NCI-H2227 (cell line): ENCODE measurements around the gene HBG2.

ENCODE experiments used
- DNase-seq: peaks from one replicate; lab custom pipeline; 2025; ENCODE audit not compliant: unreplicated experiment; lab: John Stamatoyannopoulos, UW

Gene HBG2

DNA sequence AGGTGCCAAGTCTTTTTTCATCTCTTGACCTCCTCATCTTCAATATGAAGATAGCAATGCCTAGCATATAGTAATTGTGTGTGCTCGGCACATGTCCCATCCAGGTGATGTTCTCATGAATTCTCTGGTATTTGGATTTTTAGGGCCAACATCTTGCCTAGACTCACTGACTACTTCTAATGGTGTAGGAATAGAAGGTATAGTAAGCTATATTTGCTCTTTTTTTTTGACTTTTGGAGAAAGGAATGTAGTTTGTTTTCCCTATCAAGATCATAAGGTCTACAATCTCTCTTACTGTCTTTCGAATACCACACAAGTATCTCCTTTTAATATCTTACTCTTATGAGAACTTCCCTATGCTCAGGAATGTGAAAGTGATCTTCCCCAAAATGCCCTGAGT lies 23.5 kb downstream of the HBG2 start:
- no peak for DNase-seq

GRCh38 chr11:5230266-5230665 lies 24.3 kb downstream of the HBG2 start:
- no peak for DNase-seq

- no peak for DNase-seq
These were observed 24.8 kb downstream of the HBG2 start for GRCh38 chr11:5229796-5230195.

DNA sequence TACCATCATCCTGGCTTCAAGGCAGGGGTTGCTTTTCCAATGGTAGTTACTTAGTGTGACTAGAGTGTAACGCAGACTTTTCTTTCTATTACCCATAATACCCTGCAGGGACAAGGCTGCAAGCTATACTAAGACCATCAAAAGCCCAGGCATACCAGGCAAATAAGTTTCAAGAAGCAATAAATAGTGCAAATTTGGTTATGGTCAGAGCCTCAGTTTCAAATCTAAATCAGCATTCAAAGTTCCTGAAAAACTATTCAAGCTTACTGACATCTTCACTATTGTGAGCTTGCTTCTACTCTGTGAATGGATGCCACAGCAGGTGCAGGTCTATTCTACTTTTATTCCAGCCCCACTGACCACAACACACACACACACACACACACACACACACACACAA lies 25.2 kb downstream of the HBG2 start:
- no peak for DNase-seq

DNA sequence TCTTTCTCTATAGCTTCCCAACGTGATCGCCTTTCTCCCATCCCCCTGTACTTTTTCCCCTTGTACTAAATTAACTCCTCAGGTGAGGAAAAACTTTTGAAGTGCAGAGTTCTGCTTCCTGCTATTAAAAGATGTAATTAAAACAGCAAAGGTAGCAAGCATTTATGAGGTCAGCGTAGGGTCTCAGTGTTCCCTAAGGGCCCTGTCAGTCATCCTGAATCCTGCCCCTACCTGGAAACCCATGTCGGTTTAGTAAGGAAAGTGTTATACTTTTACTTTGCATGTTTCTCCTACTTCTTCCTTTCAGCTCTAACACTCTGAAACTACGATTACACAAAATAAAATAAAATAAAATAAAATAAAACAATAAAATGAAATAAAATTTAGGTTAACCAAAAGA lies 26.5 kb downstream of the HBG2 start:
- no peak for DNase-seq

DNA sequence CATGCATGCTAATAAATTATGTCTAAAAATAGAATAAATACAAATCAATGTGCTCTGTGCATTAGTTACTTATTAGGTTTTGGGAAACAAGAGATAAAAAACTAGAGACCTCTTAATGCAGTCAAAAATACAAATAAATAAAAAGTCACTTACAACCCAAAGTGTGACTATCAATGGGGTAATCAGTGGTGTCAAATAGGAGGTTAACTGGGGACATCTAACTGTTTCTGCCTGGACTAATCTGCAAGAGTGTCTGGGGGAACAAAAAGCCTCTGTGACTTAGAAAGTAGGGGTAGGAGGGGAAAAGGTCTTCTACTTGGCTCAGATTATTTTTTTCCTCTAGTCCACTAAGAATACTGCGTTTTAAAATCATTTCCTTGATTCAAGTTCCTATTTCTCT lies 26.9 kb downstream of the HBG2 start:
- DNase-seq = no peak

- DNase-seq = no peak
These were observed 27.8 kb downstream of the HBG2 start, which contains the start of gene HBB for GRCh38 chr11:5226732-5227310. Gene HBB, minus strand, starts transcription at chr11:5227071. Its CDS starts 50 bp downstream, at chr11:5227021.

GRCh38 chr11:5225480-5225871 lies 29.1 kb downstream of the HBG2 start:
- DNase-seq = no peak

GRCh38 chr11:5224538-5225479 lies 29.8 kb downstream of the HBG2 start:
- no peak for DNase-seq

GRCh38 chr11:5223686-5224085 lies 30.9 kb downstream of the HBG2 start:
- DNase-seq = no peak

DNA sequence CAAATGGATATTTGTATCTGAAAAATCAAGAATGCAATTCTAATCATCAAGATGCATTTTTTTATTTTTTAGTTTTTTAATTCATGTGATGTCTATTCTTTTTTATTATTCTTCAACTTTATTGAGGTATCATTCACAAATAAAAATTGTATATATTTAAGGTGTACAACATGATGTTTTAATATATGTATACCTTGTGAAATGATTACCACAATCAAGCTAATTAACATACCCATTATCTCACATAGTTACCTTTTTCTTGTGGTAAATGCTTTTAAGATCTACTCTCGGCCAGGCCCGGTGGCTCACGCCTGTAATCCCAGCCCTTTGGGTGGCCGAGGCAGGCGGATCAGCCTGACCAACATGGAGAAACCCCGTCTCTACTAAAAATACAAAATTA lies 31.4 kb downstream of the HBG2 start:
- no peak for DNase-seq

GRCh38 chr11:5210376-5210885 lies 44.1 kb downstream of the HBG2 start:
- no peak for DNase-seq

DNA sequence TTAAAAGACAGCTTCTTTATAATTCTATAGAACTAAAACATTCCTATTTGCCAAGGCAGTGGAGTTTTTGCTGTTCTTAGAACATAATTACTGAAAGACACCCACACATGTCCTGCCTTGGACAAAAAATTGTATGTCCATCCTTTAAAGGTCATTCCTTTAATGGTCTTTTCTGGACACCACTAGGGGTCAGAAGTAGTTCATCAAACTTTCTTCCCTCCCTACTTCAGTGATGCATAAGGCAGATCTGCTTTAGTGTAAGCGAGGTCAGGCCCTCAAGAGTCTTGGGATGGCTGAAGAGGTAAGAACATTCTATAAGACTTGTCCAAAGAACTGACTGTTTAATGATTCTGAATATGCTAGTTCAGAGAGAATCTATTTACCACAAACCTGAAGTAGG lies 49.8 kb downstream of the HBG2 start:
- DNase-seq = no peak

- no peak for DNase-seq
These were observed 51.2 kb downstream of the HBG2 start for GRCh38 chr11:5203366-5203765.
